ENCODE results near the gene PCSK2.

Gene PCSK2

DNA sequence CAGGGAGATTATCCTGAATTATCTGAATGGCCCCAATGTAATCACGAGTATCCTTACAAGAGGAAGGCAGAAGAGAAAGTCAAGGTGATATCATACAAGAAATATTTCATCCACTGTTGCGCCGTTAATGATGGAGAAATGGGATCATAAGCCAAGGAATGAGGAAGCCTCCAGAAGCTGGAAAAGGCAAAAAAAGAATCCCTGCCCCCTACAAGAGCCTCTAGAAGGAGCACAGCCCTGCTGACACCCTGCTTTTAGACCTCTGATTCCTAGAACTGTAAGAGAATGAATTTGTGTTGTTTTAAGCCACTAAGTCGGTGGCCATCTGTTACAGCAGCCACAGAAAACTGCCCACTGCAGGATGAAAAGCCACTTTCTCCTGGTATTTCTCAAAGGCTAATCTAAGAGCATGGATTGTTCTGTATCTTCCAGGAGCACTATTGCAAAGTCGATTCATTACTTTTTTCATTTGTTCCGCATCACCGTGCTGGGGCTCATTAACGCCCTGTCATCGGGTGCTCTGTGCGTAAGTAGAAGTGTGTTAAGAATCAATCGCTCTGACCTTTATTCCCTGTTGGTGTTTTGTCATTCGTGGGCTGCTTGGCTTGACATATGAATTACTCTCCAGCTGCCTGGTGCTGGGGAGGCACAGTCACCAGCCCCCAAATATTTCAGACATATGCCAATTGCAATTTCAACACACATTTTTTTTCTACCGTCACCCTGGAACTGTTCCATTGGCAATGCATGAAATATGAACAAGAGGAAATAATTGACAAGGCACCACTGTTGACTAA lies 117.0 kb downstream of the PCSK2 start:
- no peak for DNase-seq

DNA sequence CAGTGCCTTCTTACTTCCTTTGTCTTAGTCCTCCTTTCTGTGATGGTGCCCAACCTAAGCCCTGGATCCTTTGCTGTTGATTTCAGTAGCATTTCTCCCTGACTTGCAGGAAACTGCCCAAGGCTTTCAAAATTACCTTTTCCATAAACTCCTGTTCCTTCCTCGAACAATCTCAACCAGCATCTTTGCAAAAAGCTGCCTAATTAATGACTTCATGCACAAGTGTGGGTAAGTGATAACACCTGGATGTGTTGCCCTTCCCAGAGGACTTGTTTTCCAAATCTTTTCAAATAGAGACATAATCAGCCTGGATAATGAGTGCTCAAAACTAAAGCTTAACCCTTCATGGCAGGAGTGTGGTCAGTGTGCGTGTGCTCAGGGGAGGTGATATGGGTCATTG lies 118.0 kb downstream of the PCSK2 start:
- DNase-seq = no peak

DNA sequence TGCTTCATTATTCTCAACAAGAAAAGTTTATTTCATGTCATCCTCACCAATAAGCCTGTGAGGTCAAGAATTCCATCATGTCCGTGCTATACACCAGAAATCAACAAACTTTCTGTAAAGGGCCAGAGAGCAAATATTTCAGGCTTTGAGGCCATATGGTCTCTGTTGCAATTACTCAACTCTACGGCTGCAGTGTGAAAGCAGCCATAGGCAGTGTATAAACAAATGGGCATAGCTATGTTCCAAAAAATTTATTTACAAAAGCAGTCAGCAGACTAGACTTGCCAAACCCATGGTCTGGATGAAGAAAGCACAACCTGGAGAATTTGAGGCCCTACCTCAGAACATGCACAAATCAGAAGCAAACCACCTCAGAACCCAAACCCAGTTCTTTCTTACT lies 118.5 kb downstream of the PCSK2 start:
- no peak for DNase-seq

DNA sequence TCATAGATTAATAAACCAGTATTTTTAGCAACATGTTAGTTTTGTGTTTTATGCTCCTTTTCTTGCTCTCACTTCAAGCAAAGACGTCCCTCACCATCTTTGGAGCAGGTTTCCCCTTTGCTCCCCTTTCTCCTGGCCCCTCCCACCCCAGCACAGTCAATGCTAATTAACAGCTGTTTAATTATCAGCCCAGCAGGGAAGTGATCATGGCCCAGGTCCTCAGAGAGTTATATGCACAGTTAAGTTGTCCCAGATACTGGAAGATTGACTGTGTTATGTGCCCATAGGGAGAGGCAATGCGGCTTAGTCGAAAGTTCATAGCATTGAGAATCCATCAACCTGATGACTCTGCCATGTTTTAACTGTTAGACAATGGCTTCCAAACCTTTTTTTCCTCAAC lies 123.5 kb downstream of the PCSK2 start:
- DNase-seq = no peak

DNA sequence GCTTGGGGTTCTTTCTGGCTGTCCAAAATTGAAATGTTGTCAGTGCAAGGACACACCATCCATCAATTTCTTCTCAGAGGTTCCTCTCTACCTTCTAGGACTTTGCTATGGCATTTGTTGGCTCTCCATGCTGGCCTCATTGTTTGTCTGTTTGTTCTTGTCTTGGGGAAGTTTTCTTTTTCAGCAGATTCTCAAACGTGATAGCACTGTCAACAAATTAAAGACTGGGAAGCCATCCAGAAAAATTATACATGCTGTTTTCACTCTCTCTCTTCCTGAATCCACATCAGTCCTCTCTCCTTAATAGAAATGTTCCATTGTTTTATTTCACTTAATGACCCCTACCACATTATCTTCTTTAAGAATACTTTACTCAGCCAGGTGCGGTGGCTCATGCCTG lies 130.4 kb downstream of the PCSK2 start:
- DNase-seq = no peak

DNA sequence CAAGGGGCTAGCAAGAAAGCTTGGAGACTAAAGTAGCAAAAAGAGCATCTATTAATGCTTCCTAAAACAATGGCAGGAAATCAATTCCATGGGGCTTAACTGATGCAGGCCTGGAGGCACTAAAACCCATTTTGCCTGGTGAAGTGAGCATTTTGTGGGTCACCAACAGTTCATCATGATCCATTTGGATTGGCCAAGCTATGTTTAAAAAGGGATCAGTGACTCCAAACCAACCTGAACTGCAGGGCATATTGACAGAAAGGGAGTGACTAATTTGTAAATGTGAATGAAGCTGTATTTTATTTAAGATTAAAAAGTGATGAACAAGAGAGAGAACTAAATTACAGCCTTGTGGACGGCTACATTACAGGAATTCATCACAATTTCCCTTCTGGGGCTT lies 132.0 kb downstream of the PCSK2 start:
- no peak for DNase-seq

DNA sequence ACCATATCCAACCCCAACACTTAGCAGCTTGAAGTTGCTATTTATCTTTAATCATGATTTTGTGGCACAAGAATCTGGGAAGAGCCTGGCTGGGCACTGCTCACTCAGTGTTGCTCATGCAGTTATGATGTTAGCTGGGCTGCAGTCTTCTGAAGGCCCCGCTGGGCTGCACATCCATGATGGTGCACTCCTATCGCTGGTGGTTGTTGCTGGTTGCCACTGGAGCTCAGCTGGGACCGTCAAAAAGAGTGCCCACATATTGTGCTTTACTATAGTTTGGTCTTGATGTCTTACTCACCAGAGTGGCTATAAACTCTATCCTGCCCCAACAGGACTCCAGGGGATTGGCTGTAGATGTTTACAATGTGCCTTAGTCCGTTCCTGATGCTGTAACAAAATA lies 137.8 kb downstream of the PCSK2 start:
- DNase-seq = no peak

DNA sequence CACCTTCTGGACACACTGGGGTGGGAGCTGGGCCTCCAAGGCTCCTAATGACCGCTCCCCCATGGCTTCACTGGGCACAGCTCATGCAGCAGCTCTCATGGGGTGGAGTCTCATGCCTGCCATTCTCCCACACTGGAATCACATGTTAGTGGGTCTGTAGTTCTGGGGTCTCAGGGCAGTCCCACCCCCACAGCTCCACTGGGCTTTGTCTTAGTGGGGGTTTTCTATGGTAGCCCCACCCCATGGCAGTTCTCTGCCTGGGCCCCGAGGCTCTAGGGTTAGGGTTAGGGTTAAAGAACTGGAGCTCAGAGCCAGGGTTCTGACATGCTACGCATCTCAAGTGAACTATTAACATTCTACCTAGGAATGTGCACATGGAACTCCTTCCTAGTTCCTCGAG lies 139.0 kb downstream of the PCSK2 start:
- DNase-seq = no peak

DNA sequence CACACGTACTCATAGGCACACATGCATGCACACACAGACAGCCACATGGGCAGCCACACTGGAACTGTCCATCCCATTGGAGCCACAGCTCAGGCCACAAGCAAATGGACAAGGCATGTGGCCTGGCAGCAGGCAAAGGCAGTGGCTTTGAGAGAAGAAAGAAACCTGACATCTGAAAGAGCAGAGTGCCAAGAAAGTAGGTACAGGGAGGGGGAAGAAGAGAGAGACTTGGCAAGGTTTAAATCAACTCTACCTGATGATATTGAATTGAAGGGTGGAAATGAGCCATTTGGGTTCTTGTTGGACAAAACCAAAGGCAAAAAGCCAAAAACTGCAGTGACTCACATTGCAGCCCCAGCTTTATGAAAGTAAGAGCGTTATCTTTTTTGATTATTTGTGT lies 142.7 kb downstream of the PCSK2 start:
- DNase-seq = no peak

DNA sequence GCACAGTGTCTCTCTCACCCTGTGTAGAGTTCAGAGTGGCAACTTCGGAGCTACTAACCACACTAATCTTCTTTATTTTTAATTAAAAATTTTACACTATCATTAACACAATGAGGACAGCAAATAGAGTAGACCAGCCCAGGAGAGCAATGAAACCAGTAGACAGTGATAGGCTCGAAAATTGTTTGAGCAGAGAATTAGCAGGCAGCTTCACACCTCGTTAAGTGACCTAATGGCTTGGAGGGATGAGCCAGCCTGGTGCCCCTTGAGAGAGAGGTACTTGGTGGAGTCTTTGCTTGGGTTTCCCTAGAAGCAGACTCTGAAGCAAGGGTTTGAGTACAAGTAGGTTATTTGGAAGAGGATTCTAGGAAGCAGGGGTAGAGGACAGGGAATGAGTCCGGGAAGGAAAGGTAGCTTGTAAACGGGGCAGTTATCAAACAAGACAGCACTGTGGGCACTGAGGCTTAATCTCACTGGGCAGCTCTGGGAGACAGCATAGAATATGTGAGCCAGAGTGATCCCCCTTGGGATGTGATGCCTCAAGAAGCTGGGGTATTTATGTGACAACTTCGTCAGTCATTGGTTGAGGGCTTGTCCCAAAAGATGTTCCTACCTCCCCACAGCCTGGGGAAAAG lies 146.1 kb downstream of the PCSK2 start:
- no peak for DNase-seq

DNA sequence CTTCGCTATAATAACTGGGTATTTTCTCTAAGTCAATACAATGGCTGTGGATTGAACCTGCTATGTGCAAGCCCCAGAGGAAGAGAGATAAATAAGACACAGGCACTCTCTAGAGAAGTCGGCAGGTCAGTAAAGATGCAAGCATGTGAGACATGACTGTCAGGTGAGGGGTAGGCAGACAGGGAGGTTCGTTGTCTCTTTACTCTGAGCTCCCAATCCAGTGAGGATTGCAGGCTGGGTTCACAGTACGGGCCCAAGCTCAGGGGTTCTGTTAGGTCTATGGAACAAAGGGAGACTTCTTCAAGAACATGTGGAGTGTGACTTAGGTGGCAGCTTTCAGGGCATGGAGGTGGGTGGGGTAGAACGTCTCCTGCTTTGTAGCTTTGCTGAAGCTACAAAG lies 147.2 kb downstream of the PCSK2 start:
- no peak for DNase-seq

DNA sequence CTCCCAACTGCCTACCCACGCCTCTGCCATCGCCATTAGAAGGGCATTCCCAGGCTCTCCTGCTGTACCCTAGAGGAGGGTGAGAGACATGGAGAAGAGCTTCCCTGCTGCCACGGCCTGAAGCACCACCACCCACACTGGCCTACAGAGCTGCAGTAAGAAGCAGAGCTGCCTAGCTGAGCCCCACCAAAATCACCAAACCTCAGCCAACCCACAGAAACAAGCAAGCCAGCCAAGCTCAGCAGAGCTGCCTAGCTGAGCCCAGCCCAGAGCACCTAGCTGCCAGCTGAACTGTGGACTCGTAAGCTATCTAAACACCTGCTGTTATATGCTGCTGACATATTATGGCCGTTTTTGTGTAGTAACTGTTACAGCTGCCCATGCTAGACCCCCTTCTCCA lies 149.2 kb downstream of the PCSK2 start:
- DNase-seq = no peak

DNA sequence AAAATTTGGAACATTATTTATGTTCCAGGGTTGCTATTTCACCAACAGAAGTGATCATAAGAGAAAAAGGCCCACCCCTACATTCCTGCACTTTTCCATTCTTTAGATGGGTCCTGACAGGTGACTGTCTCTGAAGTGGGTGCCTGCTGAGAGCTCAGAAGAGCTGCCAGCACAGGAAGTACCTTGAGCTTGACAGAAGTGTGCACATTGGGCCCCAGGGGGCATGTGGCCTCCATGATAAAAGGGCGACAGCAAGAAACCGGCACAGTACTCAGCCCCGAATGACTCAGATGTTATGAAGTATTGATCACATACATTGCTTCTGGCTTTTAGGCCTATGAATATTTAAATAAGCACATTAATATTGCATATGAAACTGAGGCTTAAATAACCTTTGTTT lies 150.4 kb downstream of the PCSK2 start:
- no peak for DNase-seq

DNA sequence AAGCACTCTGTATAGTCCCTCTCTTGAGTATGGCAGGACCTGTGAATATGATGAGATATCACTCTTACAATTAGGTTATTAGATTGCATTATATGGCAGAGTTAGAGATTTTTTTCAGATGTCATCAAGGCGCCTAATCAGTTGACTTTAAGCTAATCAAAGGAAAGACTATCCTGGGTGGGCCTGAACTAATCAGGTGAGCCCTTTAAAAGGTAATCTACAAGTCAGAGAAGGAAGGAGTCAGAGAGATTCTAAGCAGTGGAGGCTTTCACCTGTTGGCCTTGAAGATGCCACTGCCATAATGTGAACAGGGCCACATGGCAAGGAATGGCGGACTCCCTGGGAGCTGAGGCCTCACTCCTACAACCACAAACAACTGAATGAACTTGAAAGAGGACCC lies 152.8 kb downstream of the PCSK2 start:
- no peak for DNase-seq

DNA sequence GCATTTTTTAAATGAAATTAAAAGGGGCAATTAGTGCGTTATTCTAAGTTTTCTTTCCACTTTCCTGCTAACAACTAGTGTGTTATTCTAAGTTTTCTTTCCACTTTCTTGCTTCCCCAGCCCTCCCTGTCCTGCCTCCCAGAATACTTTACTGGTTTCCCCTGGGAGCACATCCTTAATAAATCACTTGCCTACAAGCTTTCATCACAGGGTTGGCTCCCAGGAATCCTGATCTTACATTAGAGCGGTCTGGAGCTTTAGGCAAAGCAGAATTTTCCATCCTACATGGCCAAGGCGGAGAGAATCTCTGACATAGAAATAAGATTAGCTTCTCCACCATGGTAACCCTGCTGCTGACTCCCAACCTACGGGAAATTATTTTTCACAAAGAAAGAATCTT lies 154.0 kb downstream of the PCSK2 start:
- DNase-seq = no peak

DNA sequence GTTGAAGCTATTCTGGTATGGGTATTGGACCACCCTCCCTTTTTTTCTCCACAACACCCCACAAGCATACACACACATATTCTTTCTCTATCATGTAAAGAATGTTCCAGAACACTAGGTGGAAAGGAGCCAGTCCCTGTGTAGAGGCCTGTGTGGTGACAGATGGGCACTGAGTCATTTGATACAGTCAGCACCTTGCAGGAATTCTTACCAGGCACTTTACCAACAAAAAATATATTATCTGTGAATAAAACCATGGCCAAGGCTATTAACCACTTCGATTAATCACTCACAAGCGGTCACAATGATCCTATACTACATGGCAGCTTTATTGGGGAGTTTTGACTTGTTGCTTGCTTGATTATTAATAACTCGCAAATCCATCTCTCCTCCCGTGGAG lies 154.9 kb downstream of the PCSK2 start:
- no peak for DNase-seq

DNA sequence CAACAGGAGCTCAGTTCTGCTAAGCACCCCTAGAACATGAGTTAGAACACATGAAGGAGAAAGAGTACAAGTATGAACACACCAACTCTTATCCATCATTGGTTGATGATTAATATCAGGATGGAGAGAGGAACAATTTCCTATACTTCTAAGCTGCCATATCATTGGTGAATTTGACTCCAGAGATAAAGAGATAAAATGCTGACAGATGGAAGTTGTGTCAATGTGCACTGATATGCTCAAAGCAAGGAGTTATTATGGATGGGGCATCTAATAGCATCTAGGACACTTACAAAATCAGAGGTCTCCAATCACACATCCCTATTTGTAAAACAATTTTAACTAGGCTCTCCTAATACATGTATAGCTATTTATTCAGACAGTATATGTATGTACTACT lies 159.0 kb downstream of the PCSK2 start:
- DNase-seq = no peak

DNA sequence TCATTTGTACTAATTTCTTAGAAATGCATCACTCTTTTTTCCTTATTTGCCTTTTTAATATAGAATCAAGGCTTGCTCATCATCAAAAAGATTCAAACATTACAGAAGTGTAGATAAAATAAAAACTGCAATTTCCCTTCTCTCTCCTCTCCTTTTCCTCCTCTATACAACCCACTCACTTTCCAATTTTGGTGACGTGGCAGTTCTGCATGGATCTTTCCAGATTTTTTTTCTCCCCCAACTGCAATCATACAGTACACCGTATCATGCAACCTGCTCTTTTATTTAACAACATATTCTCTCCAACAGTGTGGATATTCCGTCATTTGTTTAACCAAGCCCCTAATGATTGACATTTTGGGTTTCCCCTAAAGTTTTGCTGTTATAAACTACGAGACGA lies 163.8 kb downstream of the PCSK2 start:
- DNase-seq = no peak

DNA sequence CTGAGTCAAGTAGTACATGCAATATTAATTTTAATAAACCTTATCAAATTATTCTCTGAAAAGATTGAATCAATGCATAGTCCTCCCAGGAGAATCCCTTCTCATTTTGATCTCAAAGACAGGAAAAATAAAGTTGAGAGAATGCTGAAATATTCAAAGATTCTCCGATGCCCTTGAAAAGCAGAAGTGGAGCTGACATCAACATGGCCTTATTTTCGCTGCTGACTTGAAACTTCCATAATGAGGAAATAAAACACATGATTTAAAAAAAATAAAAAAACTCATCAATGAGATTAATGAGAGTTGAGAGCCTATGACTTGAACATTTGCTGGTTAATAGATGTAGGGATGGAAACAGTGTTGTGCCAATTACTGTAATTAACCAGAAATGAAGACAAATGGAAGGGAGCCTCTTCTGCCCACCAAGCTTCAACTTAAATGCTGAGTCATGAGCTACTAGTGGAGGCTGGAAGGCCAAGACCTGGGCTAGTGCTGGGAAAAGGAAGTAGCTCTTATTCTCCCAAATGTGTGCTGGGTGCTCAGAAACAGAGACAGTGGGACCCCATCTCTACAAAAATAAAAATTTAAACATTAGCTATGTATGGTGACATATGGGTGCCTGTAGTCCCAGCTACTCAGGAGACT lies 164.4 kb downstream of the PCSK2 start:
- no peak for DNase-seq

DNA sequence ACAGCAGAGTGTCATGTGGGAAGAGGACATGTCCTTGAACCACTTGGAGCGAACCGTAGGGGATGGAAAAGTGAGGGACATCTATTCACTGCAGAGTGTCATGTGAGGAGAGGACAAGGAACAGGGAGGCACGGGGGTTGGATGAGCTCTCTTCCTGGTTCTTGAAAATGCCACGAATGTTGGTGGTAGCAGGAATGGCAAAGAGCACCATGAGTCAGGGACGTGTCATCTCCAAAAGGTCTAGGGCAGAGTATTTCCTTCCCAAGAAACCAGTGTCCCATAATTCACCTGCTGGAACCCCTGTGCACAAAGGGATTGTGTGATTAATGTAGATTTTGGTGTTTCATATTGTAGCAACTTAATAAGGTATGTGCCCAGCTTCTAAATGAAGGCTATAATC lies 167.6 kb downstream of the PCSK2 start:
- DNase-seq = no peak

DNA sequence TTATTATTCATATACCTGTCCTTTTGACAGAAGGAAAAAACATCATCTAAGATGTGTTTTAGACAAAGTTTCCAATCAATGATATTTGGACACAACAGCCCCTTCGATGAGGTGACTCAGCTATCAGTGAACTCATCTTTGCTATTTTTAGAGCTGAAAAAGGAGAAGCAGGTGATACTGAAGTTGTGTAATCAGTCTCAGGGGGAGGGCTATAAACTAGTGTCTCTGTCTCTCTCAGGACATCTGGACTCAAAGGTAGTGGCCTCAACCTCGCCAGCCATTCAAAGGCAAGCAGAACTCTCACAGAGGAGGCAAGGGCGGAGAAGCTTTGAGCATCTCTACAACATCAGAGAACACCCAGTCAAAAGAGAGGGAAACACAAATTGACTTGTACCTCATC lies 168.9 kb downstream of the PCSK2 start:
- no peak for DNase-seq

DNA sequence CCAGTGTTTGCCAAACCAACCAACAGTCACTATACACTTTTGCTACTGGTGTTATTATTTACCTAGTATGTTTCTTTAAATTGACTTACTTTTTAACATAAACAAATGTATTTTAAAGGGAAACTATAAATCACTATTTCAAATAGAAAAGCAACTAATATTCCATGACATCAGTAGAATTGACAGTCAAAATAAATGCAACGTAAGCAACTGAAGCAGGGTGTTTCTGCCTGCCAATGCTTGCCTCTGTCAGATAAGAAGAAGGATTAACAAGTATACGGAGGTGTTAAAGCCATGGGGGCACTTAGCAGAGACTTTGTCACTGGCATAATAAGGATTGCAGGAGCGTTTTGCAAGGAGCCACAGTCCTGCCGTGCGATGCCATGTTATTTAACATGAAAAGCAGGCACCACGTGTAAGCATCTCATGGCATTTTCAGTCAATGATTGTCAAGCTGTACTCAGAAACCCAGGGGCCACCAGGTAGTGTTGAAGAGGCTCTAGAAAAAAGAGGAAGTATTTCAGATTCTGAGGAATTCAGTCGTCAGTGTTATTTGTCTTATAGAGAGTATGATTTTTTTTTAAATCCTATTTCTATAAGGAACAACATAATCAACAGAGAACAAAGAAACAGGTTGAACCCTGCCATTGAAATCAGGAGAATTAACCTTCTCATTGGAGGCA lies 172.6 kb downstream of the PCSK2 start:
- DNase-seq = no peak

DNA sequence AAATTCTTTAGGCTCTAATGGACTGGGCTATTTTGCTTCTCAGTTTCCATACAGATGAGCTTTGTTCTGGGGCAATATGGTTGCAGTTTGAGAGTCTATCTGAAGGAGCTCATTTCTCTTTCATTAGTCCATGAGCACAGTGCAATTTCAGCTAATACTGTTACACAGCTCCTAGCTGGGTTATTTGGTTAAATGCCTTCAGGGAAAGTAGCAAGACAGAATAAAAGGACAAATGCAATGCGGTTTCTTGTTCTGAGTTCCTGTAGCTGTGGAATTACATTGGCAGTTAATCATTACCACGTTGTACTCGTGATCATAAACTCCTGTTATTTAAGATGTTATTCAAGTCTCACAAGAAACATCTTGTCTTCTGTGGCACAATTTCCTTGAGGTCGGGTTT lies 176.6 kb downstream of the PCSK2 start:
- no peak for DNase-seq

DNA sequence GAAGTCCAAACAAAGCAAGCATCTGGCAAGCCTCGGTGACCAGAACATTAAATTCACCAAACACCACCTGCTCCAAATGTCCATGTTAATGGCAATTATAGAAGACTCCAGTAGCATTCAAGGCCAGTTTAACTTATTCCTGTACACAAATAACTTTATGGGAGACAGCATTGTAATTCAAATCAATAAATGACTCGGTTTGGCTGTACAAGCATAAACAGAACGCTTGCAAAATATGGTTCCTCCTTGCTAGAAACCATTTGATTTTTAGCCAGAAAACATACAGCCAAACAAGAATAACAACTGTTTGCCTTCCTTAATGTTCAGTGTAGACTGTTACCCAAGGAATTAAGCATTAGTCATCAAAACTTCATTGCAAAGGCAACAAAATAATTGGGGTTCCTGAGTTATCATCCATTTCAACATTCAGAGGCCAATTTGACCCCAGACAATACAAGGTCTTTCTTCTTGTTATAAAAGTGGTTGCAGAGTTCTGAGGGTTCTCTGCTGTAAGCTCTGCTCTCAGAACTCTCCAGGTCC lies 179.3 kb downstream of the PCSK2 start:
- no peak for DNase-seq

Measured in CD4-positive, alpha-beta T cell treated with Interleukin-4 for 4 hours (primary cell).